SK-N-SH treated with all-trans-retinoic acid at 6 μM for 48 hours (cell line): ENCODE results near the gene HMOX1.

Experiments
- ATAC-seq: fragments of 200-7000 bp; cut with Tn5 transposase; 3 replicates; pipeline ENCODE4 v1.9.1; 2020; ENCODE audit warnings: mild to moderate bottlenecking, moderate library complexity
- ARNTL ChIP-seq: fragments of 450-650 bp; formaldehyde crosslinking; IDR thresholded peaks from 2 replicates; pipeline ENCODE4 v1.5.0; 2020; ENCODE audit warnings: low read depth, mild to moderate bottlenecking, moderate library complexity, borderline replicate concordance
- BACH2 ChIP-seq: fragments of 250-450 bp; sonication (Bioruptor Pico); IDR thresholded peaks from 2 replicates; pipeline ENCODE4 v1.9.0; 2021; ENCODE audit warnings: mild to moderate bottlenecking, borderline replicate concordance
- CSRNP3 ChIP-seq: fragments of 250-450 bp; sonication (Bioruptor Pico); IDR thresholded peaks from 2 replicates; pipeline ENCODE4 v1.5.1; 2021; ENCODE audit warnings: mild to moderate bottlenecking, moderate library complexity
- ESRRG ChIP-seq: fragments of 250-450 bp; sonication (Bioruptor Pico); IDR thresholded peaks from 2 replicates; pipeline ENCODE4 v1.6.1; 2021; ENCODE audit warnings: mild to moderate bottlenecking
- GLIS3 ChIP-seq: fragments of 250-450 bp; sonication (Bioruptor Pico); IDR thresholded peaks from 2 replicates; pipeline ENCODE4 v1.5.0; 2020; ENCODE audit warnings: mild to moderate bottlenecking, moderate library complexity
- ISL1 ChIP-seq: fragments of 250-450 bp; sonication (Bioruptor Pico); IDR thresholded peaks from 2 replicates; pipeline ENCODE4 v2.1.2; 2022; ENCODE audit warnings: mild to moderate bottlenecking, moderate library complexity
- OSR1 ChIP-seq: fragments of 250-450 bp; sonication (Bioruptor Pico); IDR thresholded peaks from 2 replicates; pipeline ENCODE4 v1.8.0; 2022; ENCODE audit warnings: moderate library complexity, mild to moderate bottlenecking, inconsistent platforms
- PATZ1 ChIP-seq: fragments of 250-450 bp; sonication (Bioruptor Pico); IDR thresholded peaks from 2 replicates; pipeline ENCODE4 v1.8.0; 2020; ENCODE audit warnings: mild to moderate bottlenecking, moderate library complexity, borderline replicate concordance
- POU6F1 ChIP-seq: fragments of 250-450 bp; sonication (Bioruptor Pico); IDR thresholded peaks from 2 replicates; pipeline ENCODE4 v1.8.0; 2021; ENCODE audit warnings: low read depth, mild to moderate bottlenecking, moderate library complexity, borderline replicate concordance
- PPARA ChIP-seq: fragments of 250-450 bp; sonication (Bioruptor Pico); IDR thresholded peaks from 2 replicates; pipeline ENCODE4 v1.5.0; 2020; ENCODE audit warnings: mild to moderate bottlenecking, borderline replicate concordance
- RARB ChIP-seq: fragments of 250-450 bp; sonication (Bioruptor Pico); IDR thresholded peaks from 2 replicates; pipeline ENCODE4 v1.8.0; 2021; ENCODE audit warnings: mild to moderate bottlenecking, moderate library complexity
- SNAI2 ChIP-seq: fragments of 250-450 bp; sonication (Bioruptor Pico); IDR thresholded peaks from 2 replicates; pipeline ENCODE4 v1.5.0; 2020; ENCODE audit warnings: mild to moderate bottlenecking, moderate library complexity
- TCF4 ChIP-seq: fragments of 250-450 bp; sonication (Bioruptor Pico); IDR thresholded peaks from 2 replicates; pipeline ENCODE4 v1.8.0; 2021; ENCODE audit warnings: mild to moderate bottlenecking, moderate library complexity, borderline replicate concordance
- TOX ChIP-seq: fragments of 250-450 bp; sonication (Bioruptor Pico); IDR thresholded peaks from 2 replicates; pipeline ENCODE4 v1.8.0; 2021; ENCODE audit warnings: mild to moderate bottlenecking, moderate library complexity, borderline replicate concordance
- TSHZ2 ChIP-seq: fragments of 250-450 bp; sonication (Bioruptor Pico); IDR thresholded peaks from 2 replicates; pipeline ENCODE4 v1.5.0; 2020; ENCODE audit warnings: mild to moderate bottlenecking, moderate library complexity
- ZC3H10 ChIP-seq: fragments of 250-450 bp; sonication (Bioruptor Pico); IDR thresholded peaks from 2 replicates; pipeline ENCODE4 v1.5.1; 2021; ENCODE audit warnings: mild to moderate bottlenecking, moderate library complexity
- ZFP3 ChIP-seq: fragments of 250-450 bp; sonication (Bioruptor Pico); IDR thresholded peaks from 2 replicates; pipeline ENCODE4 v1.5.0; 2020; ENCODE audit warnings: mild to moderate bottlenecking, moderate library complexity
- ZFP30 ChIP-seq: fragments of 450-650 bp; formaldehyde crosslinking; IDR thresholded peaks from 2 replicates; pipeline ENCODE4 v1.5.0; 2022; ENCODE audit warnings: mild to moderate bottlenecking, moderate library complexity
- ZNF70 ChIP-seq: fragments of 450-650 bp; formaldehyde crosslinking; IDR thresholded peaks from 2 replicates; pipeline ENCODE4 v1.5.0; 2020; ENCODE audit warnings: mild to moderate bottlenecking, moderate library complexity

Gene HMOX1

GRCh38 chr22:35337932-35338331 lies 43.0 kb upstream of the HMOX1 start:
- TF ChIP-seq RARB (CRISPR knock-in tag) (no peak), ISL1 (CRISPR knock-in tag) (no peak), GLIS3 (CRISPR knock-in tag) (no peak), BACH2 (CRISPR knock-in tag) (no peak), CSRNP3 (CRISPR knock-in tag) (no peak), TCF4 (CRISPR knock-in tag) (no peak), ARNTL (CRISPR knock-in tag) (no peak), POU6F1 (CRISPR knock-in tag) (no peak)
- ATAC-seq, result no peak

- TF ChIP-seq ZFP30, result no peak
Observed at GRCh38 chr22:35341090-35341874, 39.6 kb upstream of the HMOX1 start.

GRCh38 chr22:35342390-35342789 lies 38.5 kb upstream of the HMOX1 start:
- no peak for ATAC-seq
- no peak for TF ChIP-seq ARNTL (CRISPR knock-in tag)
- no peak for TF ChIP-seq ZFP30
- TF ChIP-seq CSRNP3 (CRISPR knock-in tag), result no peak

More at GRCh38 chr22:35341090-35341874, 39.6 kb upstream of the HMOX1 start:
- no peak for ATAC-seq

- TF ChIP-seq TSHZ2 (CRISPR knock-in tag) (no peak), PPARA (CRISPR knock-in tag) (no peak), ZC3H10 (CRISPR knock-in tag) (no peak), BACH2 (CRISPR knock-in tag) (no peak), TOX (no peak), ISL1 (CRISPR knock-in tag) (no peak), GLIS3 (CRISPR knock-in tag) (no peak), OSR1 (no peak), PATZ1 (CRISPR knock-in tag) (no peak), ESRRG (CRISPR knock-in tag) (no peak), TCF4 (CRISPR knock-in tag) (no peak), ZFP30 (no peak), ZFP3 (no peak), ARNTL (CRISPR knock-in tag) (no peak), POU6F1 (CRISPR knock-in tag) (no peak), CSRNP3 (CRISPR knock-in tag) (no peak), ZNF70 (CRISPR knock-in tag) (no peak), SNAI2 (CRISPR knock-in tag) (no peak)
- no peak for ATAC-seq
Observed at GRCh38 chr22:35343664-35344550, 37.0 kb upstream of the HMOX1 start.
